SHP77 treated with DMSO at 0.1 percent for 48 hours (cell line): ENCODE results near the gene TECPR2.
"Not testable (repeated sequence)": the region's sequence is repeated elsewhere in the genome, so short reads cannot be mapped to it uniquely, and the experiment has no call there.

Experiments used
- DNase-seq: peaks from one replicate; lab custom pipeline; 2025; lab: John Stamatoyannopoulos, UW

TECPR2 gene

GRCh38 chr14:102508774-102509745, 146.3 kb downstream of the TECPR2 start:
- DNase-seq, result no peak

- peak; percentile 70 for DNase-seq
These were observed 147.2 kb downstream of the TECPR2 start, which contains the start of gene ANKRD9 for GRCh38 chr14:102509746-102510615. ANKRD9 (minus strand) TSS chr14:102509776; CDS start chr14:102507889, 1,887 bp downstream.

DNA sequence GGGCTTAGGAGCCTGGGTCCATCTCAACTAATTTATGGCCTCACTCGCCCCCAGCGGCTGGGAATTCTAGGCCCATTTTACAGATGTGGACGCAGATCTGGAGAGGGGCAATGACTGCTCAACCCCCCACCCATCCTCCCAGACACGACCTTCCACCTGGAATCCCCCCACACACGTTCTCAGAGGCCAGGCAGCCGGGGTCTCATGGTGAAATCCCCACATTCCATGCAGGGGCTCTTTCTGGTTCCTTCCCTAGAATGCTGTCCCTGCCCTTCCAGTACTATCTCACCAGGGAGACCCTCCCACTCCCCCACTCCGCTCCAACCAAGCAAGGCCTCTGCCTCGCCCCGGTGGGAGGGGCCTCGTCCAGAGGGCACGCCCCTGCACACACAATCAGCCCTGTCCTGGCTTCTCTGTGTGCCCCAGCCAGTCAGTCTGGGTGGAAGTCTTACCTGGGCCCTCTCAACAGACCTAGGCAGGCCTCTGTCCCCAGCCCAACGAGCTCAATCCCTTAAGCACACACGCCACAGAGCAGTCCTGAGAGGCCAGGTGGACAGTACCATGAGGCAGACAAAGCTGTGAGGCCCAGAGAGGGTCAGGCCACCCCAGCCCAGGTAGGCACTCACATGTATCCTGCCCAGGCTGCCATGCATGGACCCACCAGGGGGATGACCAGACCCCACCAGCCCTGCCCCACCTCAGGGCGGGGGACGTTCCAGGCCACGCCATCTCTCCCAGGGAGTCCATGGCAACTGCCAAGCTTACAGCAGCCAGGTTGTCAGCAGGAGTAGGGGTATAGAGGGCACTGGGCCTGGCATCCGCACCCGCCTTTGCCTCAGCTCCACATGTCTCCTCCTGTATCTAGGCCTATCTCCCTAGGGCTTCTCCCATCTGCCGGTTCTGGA, 148.1 kb downstream of the TECPR2 start:
- no peak for DNase-seq

GRCh38 chr14:102511538-102511937, 148.8 kb downstream of the TECPR2 start:
- DNase-seq, result no peak

DNA sequence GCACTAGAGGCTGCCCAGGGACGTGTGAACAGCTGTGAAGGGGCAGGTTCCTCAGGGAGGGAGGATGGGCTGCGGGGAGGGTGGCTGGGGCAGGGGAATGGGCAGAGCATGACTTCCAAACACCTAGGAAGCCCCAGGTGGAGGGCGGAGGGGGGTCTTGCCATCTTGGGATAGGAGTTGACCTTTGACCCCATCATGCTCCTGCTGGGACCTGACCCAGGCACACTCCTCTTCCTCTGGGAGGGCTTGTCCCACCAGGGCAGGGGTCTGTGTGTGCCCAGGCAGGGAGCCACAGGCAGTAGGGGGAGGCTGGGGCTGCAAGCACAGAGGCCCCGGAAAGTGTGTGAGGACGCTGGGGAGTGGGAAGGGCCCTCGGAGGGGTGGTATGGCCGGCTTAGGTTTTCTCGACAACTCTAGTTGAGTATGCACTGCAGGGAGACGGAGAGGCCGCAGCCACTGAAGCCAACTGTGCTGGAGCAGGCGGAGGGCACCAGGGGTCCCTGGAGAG, 150.1 kb downstream of the TECPR2 start:
- no peak for DNase-seq

- no peak for DNase-seq
These were observed 151.4 kb downstream of the TECPR2 start for GRCh38 chr14:102513899-102514772.

DNA sequence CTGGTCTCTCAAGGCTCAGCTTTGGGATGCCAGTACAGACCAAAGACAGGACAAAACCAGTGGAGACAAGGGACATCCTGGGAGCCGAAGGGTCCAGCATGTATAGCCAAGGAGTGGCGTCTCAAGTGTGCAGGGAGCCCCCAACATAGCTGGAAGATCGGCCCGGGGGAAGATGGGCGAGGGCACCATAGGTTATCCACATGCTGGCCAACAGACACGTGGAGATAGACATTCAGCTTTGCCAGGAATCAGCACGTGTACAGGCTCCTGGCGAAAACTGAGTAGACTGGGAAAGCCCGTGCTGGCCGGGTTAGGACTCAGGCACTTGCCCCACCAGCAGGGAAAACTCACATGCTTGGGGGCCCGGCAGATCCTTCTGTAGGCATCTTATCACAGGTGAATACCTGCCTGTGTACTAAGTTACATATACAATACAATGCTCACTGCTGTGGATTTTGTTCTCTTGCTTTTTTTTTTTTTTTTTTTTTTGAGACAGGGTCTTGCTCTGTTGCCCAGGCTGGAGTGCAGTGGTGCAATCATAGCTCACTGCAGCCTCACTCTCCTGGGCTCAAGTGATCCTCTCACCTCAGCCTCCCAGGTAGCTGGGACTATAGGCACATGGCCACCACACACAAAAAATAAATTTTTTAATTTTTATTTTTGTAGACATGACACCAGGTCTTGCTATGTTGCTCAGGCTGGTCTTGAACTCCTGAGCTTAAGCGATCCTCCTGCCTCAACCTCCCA, 152.4 kb downstream of the TECPR2 start:
- no peak for DNase-seq

- no peak for DNase-seq
These were observed 154.0 kb downstream of the TECPR2 start for GRCh38 chr14:102516531-102517391.

- no peak for DNase-seq
These were observed 154.8 kb downstream of the TECPR2 start for GRCh38 chr14:102517392-102518062.

DNA sequence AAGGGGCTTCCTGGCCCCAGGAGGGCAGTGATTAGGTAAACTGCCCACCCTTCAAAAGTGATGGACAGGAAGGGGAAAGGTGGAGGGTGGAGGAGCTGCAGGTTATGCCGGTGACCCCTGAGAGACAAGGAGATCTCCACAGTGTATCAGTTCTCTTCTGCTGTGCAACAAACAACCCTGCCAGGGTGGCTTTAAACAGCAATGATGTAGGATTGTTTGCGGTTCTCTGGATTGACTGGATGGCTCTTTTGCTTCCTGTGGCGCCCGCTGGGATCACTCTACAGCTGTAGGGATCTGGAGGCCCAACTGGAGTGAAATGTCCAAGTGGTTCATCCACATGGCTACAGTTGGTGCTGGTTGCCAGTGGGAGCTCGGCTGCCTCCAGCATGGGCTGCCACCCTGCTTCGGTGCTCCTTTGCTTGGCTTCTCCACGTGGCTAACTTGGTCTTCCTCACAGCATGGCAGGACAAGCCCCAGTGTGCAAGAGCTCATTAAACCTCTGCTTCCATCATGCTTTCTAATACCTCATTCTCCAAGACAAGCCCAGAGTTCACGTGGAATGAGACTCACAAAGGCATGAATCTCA, 155.4 kb downstream of the TECPR2 start:
- no peak for DNase-seq

DNA sequence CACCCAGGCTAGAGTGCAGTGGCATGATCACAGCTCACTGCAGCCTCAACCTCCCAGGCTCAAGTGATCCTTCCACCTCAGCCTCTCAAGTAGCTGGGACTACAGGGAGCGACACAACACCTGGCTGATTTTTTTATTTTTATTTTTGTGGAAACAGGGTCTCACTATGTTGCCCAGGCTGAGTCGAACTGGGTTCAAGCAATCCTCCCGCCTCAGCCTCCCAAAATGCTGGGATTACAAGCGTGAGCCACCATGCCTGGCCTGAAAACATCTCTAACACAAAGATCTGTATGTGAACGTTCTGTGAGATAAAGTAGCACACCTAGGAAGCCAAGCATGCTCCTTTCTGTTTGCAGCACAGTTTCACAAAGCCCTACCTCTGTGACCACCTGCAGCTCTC, 157.0 kb downstream of the TECPR2 start:
- not testable (repeated sequence) for DNase-seq

- DNase-seq, result no peak
These were observed 160.4 kb downstream of the TECPR2 start for GRCh38 chr14:102523200-102523568.

- DNase-seq, result no peak
These were observed 161.1 kb downstream of the TECPR2 start for GRCh38 chr14:102523569-102524450.

DNA sequence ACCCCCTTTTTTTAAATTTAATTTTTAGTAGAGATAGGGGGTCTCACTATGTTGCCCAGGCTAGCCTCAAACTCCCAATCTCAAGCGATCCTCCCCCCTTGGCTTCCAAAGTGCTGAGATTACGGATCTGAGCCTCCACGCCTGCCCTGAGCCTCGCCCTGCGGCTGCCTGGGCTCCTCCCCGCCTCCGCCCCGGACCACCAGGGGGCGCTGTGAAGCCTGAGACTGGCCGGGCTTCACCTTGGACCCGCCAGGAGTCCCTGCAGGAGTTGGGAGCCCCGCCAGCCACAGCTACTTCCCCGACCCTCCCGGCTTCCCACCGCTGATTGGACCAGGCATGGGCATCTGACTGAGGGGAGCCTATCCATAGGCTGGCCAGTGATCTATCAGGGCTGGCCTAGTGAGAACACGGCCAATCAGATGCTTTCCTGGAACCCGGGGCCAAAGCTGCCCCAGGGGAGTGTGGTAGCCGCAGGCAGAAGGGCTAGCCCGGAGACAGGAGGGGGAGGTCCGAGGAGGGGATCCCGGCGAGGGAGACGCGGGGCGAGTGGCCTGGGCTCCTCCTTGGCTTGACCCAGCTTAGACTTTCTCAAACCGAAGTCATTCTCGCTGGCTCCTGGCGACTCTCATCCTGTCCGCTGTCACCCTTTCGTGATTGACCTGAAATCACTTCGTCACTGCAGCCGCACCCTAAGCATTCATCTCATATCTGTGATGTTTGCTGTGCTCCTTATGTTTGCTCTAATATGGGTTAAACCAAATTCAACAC, 161.9 kb downstream of the TECPR2 start:
- peak; percentile 96 for DNase-seq

DNA sequence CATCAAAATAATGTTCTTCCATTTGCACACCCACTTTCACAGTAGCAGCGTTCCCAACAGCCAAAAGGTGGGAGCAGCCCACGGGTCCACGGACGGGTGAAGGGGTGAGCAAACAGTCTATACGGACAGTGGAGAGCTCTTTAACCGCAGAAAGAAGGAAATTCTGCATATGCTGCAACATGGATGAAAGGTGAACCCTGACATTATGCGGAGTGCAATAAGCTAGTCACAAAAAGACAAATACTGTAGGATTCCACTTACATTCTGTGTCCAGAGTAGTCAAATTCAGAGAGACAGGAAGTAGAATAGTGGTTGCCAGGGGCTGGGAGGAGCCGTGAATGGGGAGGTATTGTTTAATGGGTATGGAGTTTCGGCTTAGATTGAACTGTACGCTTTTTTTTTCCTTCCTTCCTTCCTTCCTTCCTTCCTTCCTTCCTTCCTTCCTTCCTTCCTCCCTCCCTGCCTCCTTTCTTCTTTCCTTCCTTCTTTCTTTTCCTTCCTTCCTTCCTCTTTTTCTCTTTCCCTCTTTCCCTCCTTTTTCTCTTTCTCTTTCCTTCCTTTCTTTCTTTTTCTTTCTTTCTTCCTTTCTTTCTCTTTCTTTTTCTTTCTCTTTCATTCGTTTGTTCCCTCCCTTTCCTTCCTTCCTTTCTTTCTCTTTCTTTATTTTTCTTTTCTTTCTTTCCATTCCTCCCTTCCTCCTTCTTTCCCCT, 162.6 kb downstream of the TECPR2 start:
- DNase-seq, result no peak
